H1 (cell line): ENCODE results near the gene MGAT5.

ENCODE experiments used
- CEBPB ChIP-seq: IDR thresholded peaks from 2 replicates; pipeline ENCODE4 v1.6.1; 2012; ENCODE audit warnings: low read depth, low read length
- EZH2 ChIP-seq: fragments of 200-600 bp; sonication (generic); IDR thresholded peaks from 2 replicates; pipeline ENCODE4 v1.7.1; 2012; ENCODE audit warnings: low read depth, mild to moderate bottlenecking, moderate library complexity, low read length, inconsistent platforms; ENCODE audit not compliant: severe bottlenecking
- NRF1 ChIP-seq: IDR thresholded peaks from 2 replicates; pipeline ENCODE4 v1.6.1; 2011; ENCODE audit warnings: mild to moderate bottlenecking, low read depth, low read length, improper control_type of control experiment
- POLR2A ChIP-seq, 2 experiments: IDR thresholded peaks; 1 replicate in 1 of 2; 2 replicates in 1 of 2; pipeline ENCODE4 v1.6.1; 2011; ENCODE audit warnings: low read depth in 2 of 2, low read length in 2 of 2, mild to moderate bottlenecking in 2 of 2; ENCODE audit errors: control extremely low read depth in 1 of 2
- RNF2 ChIP-seq: fragments of 200-900, 300-1000 bp; sonication (generic); IDR thresholded peaks from 2 replicates; pipeline ENCODE4 v1.7.1; 2016; ENCODE audit warnings: borderline replicate concordance, low read depth, mild to moderate bottlenecking, antibody characterized with exemption, low read length; ENCODE audit not compliant: poor library complexity, severe bottlenecking; ENCODE audit errors: missing control alignments
- SRF ChIP-seq: IDR thresholded peaks from 2 replicates; pipeline ENCODE4 v1.6.1; 2011; ENCODE audit warnings: mild to moderate bottlenecking, low read depth, low read length, moderate library complexity
- SUZ12 ChIP-seq: fragments of 200-600 bp; sonication (generic); IDR thresholded peaks from 2 replicates; pipeline ENCODE4 v1.6.1; 2012; ENCODE audit warnings: mild to moderate bottlenecking, inconsistent platforms, low read length, moderate library complexity, mixed read lengths
- TAF1 ChIP-seq: IDR thresholded peaks from 2 replicates; pipeline ENCODE4 v1.6.1; 2011; ENCODE audit warnings: mild to moderate bottlenecking, low read depth, low read length
- YY1 ChIP-seq: IDR thresholded peaks from 2 replicates; pipeline ENCODE4 v1.6.1; 2011; ENCODE audit warnings: low read depth, mild to moderate bottlenecking, low read length
- TF ChIP-seq, protein P1 (sequence below), 3 experiments: IDR thresholded peaks; 1 replicate in 2 of 3; 2 replicates in 1 of 3; pipeline versions ENCODE4 v1.5.1 to v1.6.1; 2011; ENCODE audit warnings: low read length in 3 of 3, mild to moderate bottlenecking in 3 of 3, inconsistent platforms in 2 of 3, low read depth in 1 of 3, moderate library complexity in 1 of 3; ENCODE audit not compliant: insufficient read depth in 1 of 3; ENCODE audit errors: control extremely low read depth in 1 of 3
- TF ChIP-seq, protein P2 (sequence below): IDR thresholded peaks from 2 replicates; pipeline ENCODE4 v1.6.1; 2011; ENCODE audit warnings: low read depth, mild to moderate bottlenecking, low read length; ENCODE audit not compliant: insufficient read depth

DNA sequence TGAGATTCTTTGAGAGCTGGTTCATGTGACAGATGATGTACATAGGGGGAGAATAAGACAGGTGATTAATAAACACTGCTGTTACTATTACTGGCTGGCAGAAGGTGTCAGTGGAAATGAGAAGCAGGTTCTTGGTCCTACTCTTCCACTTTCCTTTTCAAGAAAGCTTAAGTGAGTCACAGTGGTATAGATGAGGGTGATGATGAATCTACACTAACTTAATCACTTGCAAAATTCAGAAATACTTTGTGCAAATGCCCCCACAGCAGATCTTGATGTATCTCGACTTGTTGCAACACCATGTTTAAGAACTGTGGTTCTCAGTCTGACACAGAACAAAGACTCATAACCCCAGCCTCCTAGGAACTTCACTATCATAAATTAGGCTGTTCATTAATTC is 35.9 kb upstream of the MGAT5 start:
- TF ChIP-seq SUZ12 (no peak), EZH2 (no peak), YY1 (no peak), POLR2A (IDR thresholded peaks at IDR 0.05; ENCODE audit: control extremely low read depth in 1 of 2, low read depth in 2 of 2, low read length in 2 of 2) (no peak), SRF (no peak), CEBPB (no peak), NRF1 (no peak), RNF2 (no peak), TAF1 (no peak)
- TF ChIP-seq, protein P1, sequence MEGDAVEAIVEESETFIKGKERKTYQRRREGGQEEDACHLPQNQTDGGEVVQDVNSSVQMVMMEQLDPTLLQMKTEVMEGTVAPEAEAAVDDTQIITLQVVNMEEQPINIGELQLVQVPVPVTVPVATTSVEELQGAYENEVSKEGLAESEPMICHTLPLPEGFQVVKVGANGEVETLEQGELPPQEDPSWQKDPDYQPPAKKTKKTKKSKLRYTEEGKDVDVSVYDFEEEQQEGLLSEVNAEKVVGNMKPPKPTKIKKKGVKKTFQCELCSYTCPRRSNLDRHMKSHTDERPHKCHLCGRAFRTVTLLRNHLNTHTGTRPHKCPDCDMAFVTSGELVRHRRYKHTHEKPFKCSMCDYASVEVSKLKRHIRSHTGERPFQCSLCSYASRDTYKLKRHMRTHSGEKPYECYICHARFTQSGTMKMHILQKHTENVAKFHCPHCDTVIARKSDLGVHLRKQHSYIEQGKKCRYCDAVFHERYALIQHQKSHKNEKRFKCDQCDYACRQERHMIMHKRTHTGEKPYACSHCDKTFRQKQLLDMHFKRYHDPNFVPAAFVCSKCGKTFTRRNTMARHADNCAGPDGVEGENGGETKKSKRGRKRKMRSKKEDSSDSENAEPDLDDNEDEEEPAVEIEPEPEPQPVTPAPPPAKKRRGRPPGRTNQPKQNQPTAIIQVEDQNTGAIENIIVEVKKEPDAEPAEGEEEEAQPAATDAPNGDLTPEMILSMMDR (IDR thresholded peaks at IDR 0.05; ENCODE audit: control extremely low read depth in 1 of 3, insufficient read depth in 1 of 3, low read depth in 1 of 3, low read length in 3 of 3), result no peak
- TF ChIP-seq, protein P2, sequence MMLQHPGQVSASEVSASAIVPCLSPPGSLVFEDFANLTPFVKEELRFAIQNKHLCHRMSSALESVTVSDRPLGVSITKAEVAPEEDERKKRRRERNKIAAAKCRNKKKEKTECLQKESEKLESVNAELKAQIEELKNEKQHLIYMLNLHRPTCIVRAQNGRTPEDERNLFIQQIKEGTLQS, result no peak
